ENCODE data around the gene MED13.

The MED13 gene

DNA sequence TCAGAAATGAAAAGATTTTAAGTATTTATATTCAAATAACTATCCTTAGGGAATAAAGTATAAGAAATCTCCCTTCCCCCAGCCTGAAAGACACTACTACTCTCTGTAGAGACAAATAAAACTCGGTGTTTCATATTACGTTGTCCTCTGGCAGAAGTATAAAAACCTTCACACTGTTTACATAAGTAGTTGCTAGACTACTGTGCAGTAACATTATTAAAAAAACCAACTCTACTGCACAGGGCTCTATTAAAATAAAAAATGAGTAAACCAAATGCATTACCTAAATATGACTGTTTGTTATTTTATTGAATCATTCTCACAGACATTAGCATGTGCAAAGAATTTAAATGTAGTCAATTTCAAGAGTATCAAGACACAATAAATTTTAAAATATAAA, 67.4 kb downstream of the MED13 start:
- DNase-seq (ENCODE audit: insufficient read length, low spot score) (no peak), FAIRE-seq (no peak)
- no peak for TF ChIP-seq TAF1 (IDR thresholded peaks at IDR 0.05; ENCODE audit: low read depth, low read length)
- TF ChIP-seq POU2F2 (IDR thresholded peaks at IDR 0.05; ENCODE audit: low read depth, low read length) = no peak
- TF ChIP-seq POLR2A (IDR thresholded peaks at IDR 0.05; ENCODE audit: low read depth, low read length) = no peak
- no peak for TF ChIP-seq POLR2AphosphoS5 (IDR thresholded peaks at IDR 0.05; ENCODE audit: low read depth, low read length)
- TF ChIP-seq PAX5 (IDR thresholded peaks at IDR 0.05; ENCODE audit: insufficient read depth, low read length, severe bottlenecking) = no peak
- TF ChIP-seq SPI1 (IDR thresholded peaks at IDR 0.05; ENCODE audit: low read depth, low read length) = no peak

DNA sequence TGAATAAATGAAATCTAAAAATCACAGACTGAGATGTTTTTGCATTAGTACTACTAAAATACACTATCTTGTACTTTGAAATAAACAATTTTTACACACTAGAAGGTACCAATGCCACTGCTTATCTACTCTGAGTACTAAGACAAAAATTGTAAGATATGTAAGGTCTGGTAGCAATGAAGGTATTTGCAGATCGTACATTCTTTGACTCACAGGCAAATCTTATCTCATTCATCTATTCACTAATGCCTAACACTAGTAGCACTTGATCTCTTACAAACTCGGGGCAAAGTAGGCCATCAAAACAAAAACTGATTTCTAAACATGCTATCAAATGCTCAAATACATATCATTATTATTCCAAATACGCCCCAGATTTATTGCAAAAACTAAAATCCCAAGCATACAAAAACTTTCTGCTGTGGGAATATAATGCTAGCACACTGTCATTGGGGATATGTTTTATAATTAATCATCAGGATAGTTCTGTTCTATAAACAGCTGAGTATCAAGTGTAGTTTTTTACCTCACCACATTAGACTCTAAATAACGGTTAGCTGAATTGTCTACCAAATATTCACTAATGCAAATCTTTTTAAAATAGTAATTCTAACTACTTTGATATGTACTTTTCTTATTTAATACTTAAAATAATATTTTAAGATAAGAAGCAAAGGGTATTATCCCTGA, 68.0 kb downstream of the MED13 start:
- FAIRE-seq = no peak
- TF ChIP-seq PAX5 (IDR thresholded peaks at IDR 0.05; ENCODE audit: insufficient read depth, low read length, severe bottlenecking) = no peak
- TF ChIP-seq TAF1 (IDR thresholded peaks at IDR 0.05; ENCODE audit: low read depth, low read length) = no peak

DNA sequence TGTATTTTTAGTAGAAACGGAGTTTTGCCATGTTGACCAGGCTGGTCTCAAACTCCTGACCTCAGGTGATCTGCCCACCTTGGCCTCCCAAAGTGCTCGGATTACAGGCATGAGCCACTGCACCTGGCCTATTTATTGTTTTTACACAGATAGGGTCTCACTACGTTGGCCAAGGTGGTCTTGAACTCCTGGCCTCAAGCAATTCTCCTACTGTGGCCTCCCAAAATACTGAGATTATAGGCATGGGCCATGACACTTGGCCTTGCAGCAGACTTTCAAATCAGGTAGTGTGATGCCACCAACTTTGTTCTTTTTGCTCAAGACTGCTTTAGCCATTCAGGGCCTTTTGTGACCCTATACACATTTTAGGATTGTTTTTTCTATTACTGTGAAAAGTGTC, 75.6 kb downstream of the MED13 start:
- FAIRE-seq (no peak), DNase-seq (ENCODE audit: insufficient read length, low spot score) (no peak)
- TF ChIP-seq SPI1 (IDR thresholded peaks at IDR 0.05; ENCODE audit: low read depth, low read length) = no peak
- no peak for TF ChIP-seq TAF1 (IDR thresholded peaks at IDR 0.05; ENCODE audit: low read depth, low read length)
- no peak for TF ChIP-seq POLR2A (IDR thresholded peaks at IDR 0.05; ENCODE audit: low read depth, low read length)
- no peak for TF ChIP-seq POLR2AphosphoS5 (IDR thresholded peaks at IDR 0.05; ENCODE audit: low read depth, low read length)
- TF ChIP-seq POU2F2 (IDR thresholded peaks at IDR 0.05; ENCODE audit: low read depth, low read length) = no peak
- TF ChIP-seq PAX5 (IDR thresholded peaks at IDR 0.05; ENCODE audit: insufficient read depth, low read length, severe bottlenecking) = no peak

More for the DNA sequence above, 68.0 kb downstream of the MED13 start:
- no peak for DNase-seq (ENCODE audit: insufficient read length, low spot score)

DNA sequence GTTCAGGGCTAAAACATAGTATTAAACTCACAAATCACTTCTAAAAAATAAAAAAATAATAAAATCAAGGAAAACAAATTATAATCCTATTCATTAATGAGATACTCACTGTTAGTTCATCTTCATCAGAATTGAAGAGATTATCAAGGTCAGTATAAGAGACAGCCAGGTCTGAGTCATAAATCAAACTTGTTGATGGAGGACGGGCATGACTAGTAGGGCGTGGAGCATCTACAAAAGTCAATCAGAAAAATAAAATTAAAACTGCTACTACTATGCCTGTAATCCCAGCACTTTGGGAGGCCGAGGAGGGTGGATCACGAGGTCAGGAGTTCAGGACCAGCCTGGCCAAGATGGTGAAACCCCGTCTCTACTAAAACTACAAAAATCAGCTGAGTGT, 78.2 kb downstream of the MED13 start:
- no peak for DNase-seq (ENCODE audit: insufficient read length, low spot score)
- TF ChIP-seq POLR2AphosphoS5 (IDR thresholded peaks at IDR 0.05; ENCODE audit: low read depth, low read length) = no peak
- FAIRE-seq = no peak

DNA sequence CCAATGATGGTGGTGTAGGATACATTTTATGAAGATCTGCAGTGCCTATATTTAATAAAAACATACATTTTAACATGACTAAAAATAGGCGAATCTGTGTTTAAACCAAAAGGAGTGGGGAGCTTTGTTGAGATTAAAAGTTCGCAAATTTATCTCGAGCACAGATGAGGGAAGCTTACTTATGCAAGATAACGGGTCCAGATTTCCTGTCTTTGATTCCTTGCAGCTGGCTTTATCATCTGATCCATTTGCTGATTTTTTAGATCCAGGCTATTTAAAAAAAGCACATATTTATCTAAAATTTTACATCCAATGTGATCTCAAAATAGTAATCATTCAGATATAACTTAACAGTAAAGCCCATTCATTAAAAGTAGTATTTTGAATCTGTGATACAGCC, 80.3 kb downstream of the MED13 start:
- FAIRE-seq = no peak
- no peak for DNase-seq (ENCODE audit: insufficient read length, low spot score)
- no peak for TF ChIP-seq POU2F2 (IDR thresholded peaks at IDR 0.05; ENCODE audit: low read depth, low read length)
- TF ChIP-seq PAX5 (IDR thresholded peaks at IDR 0.05; ENCODE audit: insufficient read depth, low read length, severe bottlenecking) = no peak

DNA sequence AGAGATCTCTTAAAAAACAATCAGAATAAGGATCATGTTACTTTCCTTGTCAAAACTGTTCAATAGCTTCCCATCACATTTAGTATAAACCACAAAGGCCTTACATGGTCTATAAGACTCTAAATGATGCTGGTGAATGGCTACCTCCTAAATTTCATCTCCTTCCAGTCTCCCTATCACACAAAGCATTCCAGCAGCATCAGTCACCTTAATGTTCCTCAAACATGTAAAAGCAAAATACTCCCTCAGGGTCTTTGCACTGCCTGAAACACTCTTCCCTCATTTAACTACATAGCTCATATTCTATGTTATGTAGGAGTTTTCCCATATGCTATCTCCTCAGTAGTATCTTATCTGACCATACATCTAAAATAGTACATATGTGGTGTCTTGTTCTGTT, 83.8 kb downstream of the MED13 start:
- DNase-seq (ENCODE audit: insufficient read length, low spot score) (no peak), FAIRE-seq (no peak)
- TF ChIP-seq POU2F2 (IDR thresholded peaks at IDR 0.05; ENCODE audit: low read depth, low read length) = no peak
- TF ChIP-seq POLR2A (IDR thresholded peaks at IDR 0.05; ENCODE audit: low read depth, low read length) = no peak
- TF ChIP-seq TAF1 (IDR thresholded peaks at IDR 0.05; ENCODE audit: low read depth, low read length) = no peak
- no peak for TF ChIP-seq SPI1 (IDR thresholded peaks at IDR 0.05; ENCODE audit: low read depth, low read length)
- TF ChIP-seq POLR2AphosphoS5 (IDR thresholded peaks at IDR 0.05; ENCODE audit: low read depth, low read length) = no peak

DNA sequence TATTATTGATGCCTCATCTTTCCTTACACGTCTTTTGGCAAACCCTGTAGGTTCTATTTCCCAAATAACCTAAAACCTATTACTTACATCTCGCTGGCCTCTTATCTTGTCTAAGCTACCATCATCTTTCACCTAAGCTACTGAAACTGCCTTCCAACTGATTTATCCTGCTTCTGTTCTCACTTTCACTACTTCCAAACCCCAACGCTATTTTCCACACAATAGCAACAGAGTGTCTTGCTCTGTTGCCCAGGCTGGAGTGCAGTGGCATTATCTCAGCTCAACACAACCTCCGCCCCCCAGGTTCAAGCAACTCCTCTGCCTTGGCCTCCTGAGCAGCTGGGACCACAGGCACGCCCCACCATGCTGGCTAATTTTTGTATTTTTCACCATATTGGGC, 84.5 kb downstream of the MED13 start:
- DNase-seq (ENCODE audit: insufficient read length, low spot score) = no peak
- FAIRE-seq = no peak
- no peak for TF ChIP-seq POLR2AphosphoS5 (IDR thresholded peaks at IDR 0.05; ENCODE audit: low read depth, low read length)

DNA sequence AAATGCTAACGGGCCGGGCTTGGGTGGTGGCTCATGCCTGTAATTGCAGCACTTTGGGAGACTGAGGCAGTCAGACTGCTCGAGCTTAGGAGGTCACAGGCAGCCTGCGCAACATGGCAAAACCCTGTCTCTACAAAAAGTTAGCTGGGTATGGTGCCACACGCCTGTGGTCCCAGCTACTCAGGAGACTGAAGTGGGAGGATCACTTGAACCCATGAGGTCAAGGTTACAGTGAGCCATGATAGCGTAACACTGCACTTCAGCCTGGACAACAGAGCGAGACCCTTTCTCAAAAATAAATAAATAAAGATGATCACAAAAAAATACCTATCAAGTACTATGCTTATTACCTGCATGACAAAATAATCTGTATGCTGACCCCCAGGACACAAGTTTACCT, 91.0 kb downstream of the MED13 start:
- FAIRE-seq (no peak), DNase-seq (ENCODE audit: insufficient read length, low spot score) (no peak)
- no peak for TF ChIP-seq SPI1 (IDR thresholded peaks at IDR 0.05; ENCODE audit: low read depth, low read length)
- TF ChIP-seq PAX5 (IDR thresholded peaks at IDR 0.05; ENCODE audit: insufficient read depth, low read length, severe bottlenecking) = no peak
- TF ChIP-seq POLR2AphosphoS5 (IDR thresholded peaks at IDR 0.05; ENCODE audit: low read depth, low read length) = no peak
- no peak for TF ChIP-seq TAF1 (IDR thresholded peaks at IDR 0.05; ENCODE audit: low read depth, low read length)
- no peak for TF ChIP-seq POU2F2 (IDR thresholded peaks at IDR 0.05; ENCODE audit: low read depth, low read length)
- no peak for TF ChIP-seq POLR2A (IDR thresholded peaks at IDR 0.05; ENCODE audit: low read depth, low read length)

DNA sequence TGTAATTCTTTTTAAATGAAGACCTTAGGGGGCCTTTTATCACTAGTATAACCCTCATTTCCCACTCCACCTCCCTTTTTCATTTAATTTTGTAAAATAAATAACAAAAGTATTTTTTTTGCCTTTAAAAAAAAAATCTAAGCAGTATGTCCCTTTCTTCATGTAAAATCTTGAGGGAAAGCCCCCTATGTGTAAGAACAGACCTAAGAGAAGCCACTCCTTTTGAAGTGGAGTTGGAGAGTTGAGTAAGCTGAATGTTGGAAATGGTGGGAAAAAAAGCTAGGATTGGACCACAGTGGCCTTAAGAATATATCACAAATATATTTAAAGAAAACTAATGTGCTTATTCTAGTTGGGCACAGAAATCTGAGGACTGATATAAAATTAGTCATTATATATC, 92.8 kb downstream of the MED13 start:
- DNase-seq (ENCODE audit: insufficient read length, low spot score) = no peak
- FAIRE-seq = no peak
- TF ChIP-seq SPI1 (IDR thresholded peaks at IDR 0.05; ENCODE audit: low read depth, low read length) (no peak), PAX5 (IDR thresholded peaks at IDR 0.05; ENCODE audit: insufficient read depth, low read length, severe bottlenecking) (no peak), POLR2AphosphoS5 (IDR thresholded peaks at IDR 0.05; ENCODE audit: low read depth, low read length) (no peak), POU2F2 (IDR thresholded peaks at IDR 0.05; ENCODE audit: low read depth, low read length) (no peak), TAF1 (IDR thresholded peaks at IDR 0.05; ENCODE audit: low read depth, low read length) (no peak), POLR2A (IDR thresholded peaks at IDR 0.05; ENCODE audit: low read depth, low read length) (no peak)

DNA sequence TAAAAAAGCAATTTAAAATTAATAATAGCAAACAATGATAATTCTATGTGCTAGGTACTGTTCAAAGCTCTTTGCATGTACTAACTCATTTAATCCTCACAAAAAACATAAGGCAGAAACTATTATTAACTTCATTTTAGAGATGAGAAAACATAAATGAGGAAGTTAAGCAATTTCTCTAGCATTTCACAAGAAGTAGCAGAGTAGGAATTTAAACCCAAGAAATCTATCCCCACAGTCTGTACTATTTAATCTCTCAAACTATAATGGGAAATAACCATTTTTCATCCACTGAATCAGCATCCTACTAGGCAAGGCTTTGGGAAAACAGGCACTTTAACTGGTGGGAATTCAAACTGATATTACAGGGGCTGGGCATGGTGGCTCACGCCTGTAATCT, 95.0 kb downstream of the MED13 start:
- FAIRE-seq (no peak), DNase-seq (ENCODE audit: insufficient read length, low spot score) (no peak)
- no peak for TF ChIP-seq POLR2A (IDR thresholded peaks at IDR 0.05; ENCODE audit: low read depth, low read length)
- TF ChIP-seq POU2F2 (IDR thresholded peaks at IDR 0.05; ENCODE audit: low read depth, low read length) = no peak
- TF ChIP-seq POLR2AphosphoS5 (IDR thresholded peaks at IDR 0.05; ENCODE audit: low read depth, low read length) = no peak
- no peak for TF ChIP-seq SPI1 (IDR thresholded peaks at IDR 0.05; ENCODE audit: low read depth, low read length)
- no peak for TF ChIP-seq PAX5 (IDR thresholded peaks at IDR 0.05; ENCODE audit: insufficient read depth, low read length, severe bottlenecking)
- no peak for TF ChIP-seq TAF1 (IDR thresholded peaks at IDR 0.05; ENCODE audit: low read depth, low read length)

DNA sequence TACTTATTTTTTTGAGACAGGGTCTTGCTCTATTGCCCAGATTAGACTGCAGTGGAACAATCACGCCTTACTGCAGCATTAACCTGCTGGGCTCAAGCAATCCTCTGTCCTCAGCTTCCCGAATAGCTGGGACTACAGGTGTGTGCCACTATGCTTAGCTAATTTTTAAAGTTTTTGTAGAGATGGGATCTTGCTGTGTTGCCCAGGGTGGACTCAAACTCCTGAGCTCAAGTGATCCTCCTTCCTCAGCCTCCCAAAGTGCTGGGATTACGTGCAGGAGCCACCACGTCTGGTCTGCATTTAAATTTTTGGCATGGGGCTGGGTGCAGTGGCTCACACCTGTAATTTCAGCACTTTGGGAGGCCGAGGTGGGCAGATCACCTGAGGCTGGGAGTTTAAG, 96.3 kb downstream of the MED13 start:
- FAIRE-seq (no peak), DNase-seq (ENCODE audit: insufficient read length, low spot score) (no peak)

More for the DNA sequence above, 96.3 kb downstream of the MED13 start:
- TF ChIP-seq POLR2AphosphoS5 (IDR thresholded peaks at IDR 0.05; ENCODE audit: low read depth, low read length) (no peak), POLR2A (IDR thresholded peaks at IDR 0.05; ENCODE audit: low read depth, low read length) (no peak), PAX5 (IDR thresholded peaks at IDR 0.05; ENCODE audit: insufficient read depth, low read length, severe bottlenecking) (no peak), TAF1 (IDR thresholded peaks at IDR 0.05; ENCODE audit: low read depth, low read length) (no peak), POU2F2 (IDR thresholded peaks at IDR 0.05; ENCODE audit: low read depth, low read length) (no peak), SPI1 (IDR thresholded peaks at IDR 0.05; ENCODE audit: low read depth, low read length) (no peak)
